HG03108 (cell line): ENCODE data around the gene NUB1.

ENCODE experiments used
- ATAC-seq: cut with Tn5 transposase; IDR thresholded peaks from one replicate; pipeline ENCODE4 v1.9.1; 2021; ENCODE audit warnings: moderate library complexity; ENCODE audit not compliant: unreplicated experiment

NUB1 gene

DNA sequence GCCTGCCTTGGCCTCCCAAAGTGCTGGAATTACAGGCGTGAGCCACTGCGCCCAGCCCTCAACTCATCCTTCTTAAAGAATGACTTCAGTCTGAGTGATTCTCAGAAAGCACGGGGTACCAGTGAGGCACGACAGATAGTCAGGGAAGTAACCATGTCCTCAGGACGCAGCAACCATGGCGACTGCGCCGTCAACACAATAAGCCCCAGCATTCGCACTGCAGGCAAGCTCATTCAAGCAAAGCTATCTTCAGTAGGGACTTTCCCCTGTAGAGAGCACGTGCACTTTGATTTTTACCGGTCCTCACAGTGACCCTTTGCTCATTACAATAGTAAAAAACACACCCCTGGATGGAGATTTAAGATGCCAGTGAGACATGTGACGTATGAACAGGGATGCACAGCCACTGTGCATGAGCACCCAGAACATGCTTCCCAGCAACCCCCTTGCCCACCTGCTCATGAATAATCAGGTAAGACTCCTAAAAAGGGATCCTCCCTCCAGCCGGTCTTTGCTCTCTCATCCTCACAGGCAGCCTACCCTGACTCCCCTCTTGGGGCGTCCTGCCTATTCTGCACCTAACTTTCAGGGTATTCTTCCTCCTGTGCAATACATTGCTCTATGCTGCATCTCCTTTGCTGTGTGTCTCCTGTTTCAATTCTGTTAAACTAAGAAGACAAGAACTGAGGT, 59.2 kb downstream of the NUB1 start:
- ATAC-seq = peak; percentile 58

DNA sequence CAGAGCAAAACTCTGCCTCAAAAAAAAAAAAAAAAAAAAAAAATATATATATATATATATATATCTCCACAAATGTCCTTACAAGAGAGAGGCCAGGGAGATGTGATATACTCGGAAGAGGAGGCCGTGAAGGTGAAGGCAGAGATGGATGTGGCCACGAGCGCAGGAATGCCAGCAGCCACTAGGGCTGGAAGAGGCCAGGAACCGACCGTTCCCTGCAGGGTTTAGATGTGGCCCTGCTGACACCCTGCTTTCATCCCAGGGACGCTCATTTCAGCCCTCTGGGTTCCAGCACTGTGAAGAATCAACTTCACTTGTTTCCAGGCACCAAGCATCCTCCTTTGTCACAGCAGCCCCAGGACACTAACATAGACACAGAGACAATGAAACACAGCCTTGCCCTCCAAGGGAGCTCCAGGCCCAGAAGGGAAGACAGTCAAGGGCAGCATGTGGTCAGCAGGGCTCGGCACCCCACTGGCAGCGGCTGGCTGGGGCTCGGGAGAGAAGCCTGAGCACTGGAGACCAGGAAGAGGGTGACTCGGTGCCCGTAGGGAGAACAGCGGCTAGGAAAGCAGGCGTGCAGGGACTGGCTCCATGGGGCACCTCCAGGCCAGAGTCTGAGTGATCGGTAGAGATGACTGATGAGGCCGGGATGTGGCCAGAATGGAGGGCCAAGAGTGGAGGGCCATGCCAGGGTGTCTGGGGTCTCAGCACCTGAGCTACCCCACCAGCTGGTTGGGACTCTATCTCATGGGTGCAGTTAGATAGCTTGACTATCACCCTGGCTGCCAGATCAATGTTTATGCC, 60.6 kb downstream of the NUB1 start:
- no peak for ATAC-seq

GRCh38 chr7:151403764-151404163, 62.2 kb downstream of the NUB1 start:
- ATAC-seq = no peak

DNA sequence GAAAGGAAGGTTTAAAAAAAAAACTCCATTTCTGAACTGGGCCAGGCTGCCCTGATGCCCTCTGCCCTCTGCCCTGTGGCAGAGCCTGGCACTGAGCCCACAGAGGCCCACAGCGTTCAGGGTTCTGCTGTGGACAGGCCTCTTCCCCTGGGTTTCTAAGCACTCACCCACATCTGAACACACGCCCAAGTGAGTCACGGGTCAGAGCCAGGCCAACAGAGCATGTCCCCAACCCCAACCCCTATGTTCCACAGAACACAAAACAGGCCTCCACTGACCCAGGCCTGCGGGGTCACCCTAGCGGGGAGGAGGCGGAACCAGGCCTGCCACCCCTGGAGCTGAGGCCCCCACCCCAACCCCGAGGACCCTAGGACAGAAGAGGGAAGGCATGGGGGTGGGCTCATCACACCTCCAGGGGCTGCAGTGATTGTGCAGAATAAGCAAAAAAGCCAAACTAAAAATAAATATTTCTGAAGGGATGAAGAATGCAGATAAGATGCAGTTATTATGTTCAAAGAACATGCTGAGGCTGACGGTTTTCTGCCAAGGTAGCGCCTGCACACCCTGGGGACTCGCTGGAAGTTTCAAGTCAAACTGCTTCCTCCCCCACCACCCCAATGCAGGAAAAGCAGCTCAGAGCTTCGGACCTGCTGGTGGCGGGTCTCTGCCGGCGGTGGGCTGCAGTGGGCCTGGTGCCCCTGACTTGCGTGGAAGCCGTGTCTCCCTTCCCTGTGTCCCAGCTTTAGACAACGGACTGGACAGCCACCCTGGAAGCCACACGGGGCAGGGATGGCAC, 62.8 kb downstream of the NUB1 start:
- no peak for ATAC-seq

- no peak for ATAC-seq
Observed at GRCh38 chr7:151405056-151405455, 63.4 kb downstream of the NUB1 start.

DNA sequence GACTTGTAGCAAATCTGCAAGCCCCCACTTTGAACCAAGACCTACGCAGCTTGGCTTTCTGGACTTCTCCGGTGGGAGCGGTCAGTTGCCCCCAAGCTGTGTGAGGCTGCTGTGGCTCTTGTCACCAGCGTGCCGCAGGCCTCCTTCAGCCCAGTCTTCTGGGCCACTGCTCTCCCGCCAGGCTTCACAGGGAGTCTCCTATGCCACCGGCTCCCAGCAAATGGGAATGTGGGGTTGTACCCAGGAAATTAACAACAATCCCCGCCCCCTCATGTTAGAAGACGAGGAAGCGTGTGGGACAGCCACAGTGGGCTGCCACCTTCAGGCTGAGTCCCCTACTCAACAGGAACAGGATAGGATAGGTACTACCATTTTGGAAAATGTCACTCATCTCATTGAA, 64.0 kb downstream of the NUB1 start:
- no peak for ATAC-seq

DNA sequence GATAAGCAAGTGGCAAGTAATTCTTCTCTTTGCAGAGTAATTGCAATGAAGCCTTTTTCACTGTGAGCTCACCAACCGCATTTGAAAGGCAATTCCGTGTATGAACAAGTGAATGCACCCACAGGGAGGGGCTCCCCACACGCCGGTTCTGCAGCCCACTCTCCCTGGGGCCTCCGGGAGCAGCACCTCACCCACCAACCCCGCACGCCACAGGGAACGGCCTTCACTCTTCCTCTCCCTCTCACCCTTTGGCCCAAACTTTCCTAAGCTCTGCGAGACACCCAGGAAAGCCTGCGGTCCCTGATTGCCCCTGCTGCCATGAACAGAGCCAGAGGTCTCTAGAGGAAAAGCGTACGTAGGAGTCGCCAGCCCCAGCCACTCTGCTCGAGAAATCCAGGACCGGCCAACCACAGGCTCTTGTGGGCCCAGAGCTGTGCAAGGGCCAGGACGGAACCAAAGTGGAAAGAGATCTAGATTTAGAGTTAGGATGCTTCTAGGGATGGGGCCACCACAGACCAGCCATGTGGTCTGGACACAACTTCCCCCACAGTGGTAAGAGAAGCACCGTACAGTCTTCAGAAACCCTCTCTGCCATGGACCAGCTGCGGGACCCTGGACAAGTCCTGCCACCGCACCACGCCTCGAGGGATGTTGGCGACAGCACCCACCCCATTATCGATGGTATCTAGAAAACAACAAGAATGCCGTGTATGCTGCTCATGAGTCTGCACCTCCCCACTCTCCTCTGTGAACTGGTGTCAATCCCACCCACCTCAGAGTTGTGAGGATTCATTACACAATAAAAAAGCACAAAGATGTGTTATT, 64.7 kb downstream of the NUB1 start:
- ATAC-seq = no peak

GRCh38 chr7:151406886-151407583, 65.4 kb downstream of the NUB1 start:
- no peak for ATAC-seq

- no peak for ATAC-seq
Observed at GRCh38 chr7:151408498-151408838, 66.9 kb downstream of the NUB1 start.

GRCh38 chr7:151408839-151409666, 67.4 kb downstream of the NUB1 start:
- ATAC-seq = peak; percentile 43

GRCh38 chr7:151409667-151410404, 68.2 kb downstream of the NUB1 start, which contains the start of gene WDR86:
TSS of gene WDR86 (minus strand) at chr7:151410038. CDS start at chr7:151409589, 449 bp downstream.
- ATAC-seq = no peak

DNA sequence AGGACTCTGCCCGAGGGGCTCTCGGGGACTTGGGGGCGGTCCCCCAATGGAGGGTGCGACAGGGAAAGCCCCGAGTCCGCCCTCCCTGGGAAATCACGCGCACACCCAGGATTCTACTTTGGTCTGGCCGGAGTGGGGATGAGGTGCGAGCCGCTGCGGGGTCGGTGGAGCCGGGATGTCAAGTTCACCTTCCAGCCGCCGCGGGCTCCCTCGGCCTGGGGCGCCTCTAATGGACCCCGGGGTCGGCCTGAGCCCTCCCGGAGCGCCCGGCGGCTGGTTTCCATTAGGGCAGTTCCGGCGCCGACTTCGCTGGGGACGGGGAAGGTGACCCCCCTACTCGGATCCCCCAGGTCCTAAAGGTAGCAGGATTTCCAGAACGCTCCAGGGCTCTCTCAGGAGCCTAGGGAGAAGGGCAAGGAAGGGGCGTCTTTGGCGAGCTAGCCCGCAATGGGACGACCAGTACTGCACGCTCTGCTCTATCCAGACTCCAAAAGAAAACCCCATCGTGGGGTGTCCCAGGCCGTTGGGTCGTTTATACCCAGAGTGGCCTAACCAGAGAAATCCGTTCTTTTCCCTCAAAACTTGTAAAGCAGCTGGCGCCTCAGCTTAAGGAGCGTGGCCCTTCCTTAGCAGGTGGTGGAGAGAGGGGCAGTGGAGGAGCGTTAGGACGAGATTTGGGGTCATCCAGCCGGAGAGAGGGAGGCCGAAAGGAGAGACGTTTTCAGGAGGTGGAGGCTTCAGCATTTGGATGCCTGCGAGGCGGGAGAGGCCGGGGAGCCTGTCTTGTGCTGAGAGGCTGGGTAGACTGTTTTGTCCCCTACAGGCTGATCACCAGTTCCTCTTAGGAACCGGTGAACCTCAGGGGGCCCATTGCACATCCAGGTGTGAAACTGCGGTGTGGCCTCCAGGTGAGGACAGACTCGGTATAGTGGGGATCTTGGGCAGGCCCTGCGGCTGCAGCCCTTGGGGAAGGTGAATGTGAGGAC, 69.1 kb downstream of the NUB1 start:
- ATAC-seq = no peak

DNA sequence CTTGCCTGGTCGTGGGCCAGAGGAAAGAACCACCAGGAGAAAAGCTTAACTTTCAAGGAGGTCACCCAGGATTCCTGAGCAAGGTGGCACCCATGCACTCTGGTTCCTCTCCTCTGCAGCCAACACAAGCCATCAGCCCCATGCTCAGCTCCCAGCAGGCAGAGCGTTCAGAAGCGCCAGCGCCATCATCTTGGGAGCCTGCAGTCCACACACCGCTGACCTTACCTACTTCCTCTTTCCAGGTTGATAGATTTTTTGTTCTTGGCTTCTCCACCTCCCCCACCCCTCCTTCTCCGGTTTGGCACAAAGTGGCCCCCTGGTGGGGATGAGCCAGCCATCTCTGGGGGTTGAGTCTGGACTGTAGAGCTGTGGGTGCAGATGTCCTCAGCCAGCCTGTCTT, 69.9 kb downstream of the NUB1 start:
- no peak for ATAC-seq

- no peak for ATAC-seq
Observed at GRCh38 chr7:151412318-151412717, 70.7 kb downstream of the NUB1 start.

DNA sequence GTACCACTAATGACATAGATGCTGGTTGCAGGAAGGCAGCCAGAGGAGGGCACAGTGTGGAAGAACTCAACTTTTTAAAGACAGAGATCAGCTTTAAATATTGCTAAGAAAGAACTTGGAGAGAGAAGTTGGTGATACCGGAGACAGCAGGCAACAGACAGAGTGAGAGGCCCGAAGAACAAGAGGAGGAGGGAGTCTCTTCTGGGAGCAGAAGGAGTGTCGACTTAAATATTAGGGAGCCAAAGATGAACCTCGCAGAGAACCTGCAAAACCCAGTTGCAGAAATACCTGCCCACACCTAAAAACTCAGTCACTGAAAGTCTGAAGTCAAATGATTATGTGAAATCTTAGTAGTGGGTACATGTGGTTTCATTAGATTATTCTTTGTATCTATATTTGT, 71.6 kb downstream of the NUB1 start:
- ATAC-seq = no peak

GRCh38 chr7:151415375-151416105, 73.9 kb downstream of the NUB1 start:
- ATAC-seq = no peak
